NCI-H345 treated with DMSO at 0.1 percent for 48 hours (cell line): Measurements from ENCODE around the gene OXT.
A peak's percentile ranks its signal among the peaks of the same experiment; 100 is the strongest.
"Not testable (repeated sequence)": the region's sequence is repeated elsewhere in the genome, so short reads cannot be mapped to it uniquely, and the experiment has no call there.

ENCODE experiments used
- DNase-seq: peaks from one replicate; lab custom pipeline; 2025; ENCODE audit not compliant: unreplicated experiment; lab: John Stamatoyannopoulos, UW

Gene OXT

DNA sequence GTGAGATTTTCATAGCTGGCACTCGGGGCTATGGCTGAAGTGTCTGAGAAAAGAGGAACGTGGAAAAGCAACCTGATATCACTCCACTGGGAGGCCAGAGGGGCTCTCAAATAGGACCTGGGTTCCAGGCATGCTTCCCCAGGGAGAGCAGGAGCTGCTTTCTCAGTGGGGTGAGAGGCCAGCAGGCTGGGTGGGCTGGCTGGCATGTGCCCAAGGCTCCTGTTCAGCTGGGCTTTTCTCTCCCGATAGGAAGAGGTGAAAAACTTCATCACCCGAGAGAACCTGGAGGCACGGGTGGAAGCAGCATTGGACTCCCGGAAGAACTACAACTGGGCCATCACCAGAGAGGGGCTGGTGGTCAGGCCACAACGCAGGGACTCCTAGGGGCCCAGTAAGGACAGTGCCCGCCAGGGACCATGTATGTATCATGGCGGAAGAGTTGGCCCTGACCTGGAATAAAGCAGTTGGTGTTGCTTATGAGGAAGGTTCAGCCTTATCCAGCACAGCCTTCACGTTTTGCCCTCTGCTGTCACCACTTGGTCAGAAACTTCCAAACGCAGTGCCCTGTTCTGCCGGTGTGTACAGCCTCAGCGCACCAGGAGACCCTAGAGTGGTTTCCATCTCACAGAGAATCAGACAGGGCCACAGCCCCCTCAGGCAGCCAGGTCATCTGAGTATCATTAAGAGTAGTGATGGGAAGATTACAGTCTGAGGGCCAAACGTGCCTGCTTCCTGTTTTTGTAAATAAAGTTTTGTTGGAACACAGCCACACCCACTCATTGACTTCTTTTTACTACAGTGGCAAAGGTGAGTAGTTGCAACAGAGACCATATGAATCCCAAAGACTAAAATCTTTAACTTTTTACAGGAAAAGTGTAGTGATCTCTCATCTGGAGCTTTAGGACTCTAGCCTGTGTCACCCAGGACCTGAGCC, 23.7 kb upstream of the OXT start:
- no peak for DNase-seq

DNA sequence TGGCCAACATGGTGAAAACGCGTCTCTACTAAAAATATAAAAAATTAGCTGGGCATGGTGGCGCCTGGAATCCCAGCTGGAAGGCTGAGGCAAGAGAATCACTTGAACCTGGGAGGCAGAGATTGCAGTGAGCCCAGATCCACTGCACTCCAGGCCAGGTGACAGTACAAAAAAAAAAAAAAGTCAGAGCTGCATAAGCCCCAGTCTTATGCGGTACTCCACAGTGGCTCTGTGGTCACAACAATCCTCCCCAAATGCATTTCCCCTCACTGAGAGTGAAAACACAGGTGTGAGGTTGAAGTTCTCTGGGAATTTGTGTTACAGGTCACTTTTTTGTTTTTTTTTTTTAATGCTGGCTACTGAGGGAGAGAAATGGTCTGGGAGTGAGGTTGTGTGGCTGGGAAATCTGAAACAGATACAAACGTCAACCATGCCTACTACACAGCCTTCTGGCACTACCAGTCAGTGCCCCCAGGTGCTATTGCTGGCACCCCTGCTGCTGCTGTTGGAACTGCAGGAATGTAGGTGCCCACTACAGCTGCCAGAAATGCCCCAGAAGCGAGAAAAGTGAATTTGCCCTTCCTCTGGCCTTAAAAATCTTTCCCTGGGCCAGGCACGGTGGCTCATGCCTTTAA, 19.9 kb upstream of the OXT start:
- DNase-seq, result no peak

DNA sequence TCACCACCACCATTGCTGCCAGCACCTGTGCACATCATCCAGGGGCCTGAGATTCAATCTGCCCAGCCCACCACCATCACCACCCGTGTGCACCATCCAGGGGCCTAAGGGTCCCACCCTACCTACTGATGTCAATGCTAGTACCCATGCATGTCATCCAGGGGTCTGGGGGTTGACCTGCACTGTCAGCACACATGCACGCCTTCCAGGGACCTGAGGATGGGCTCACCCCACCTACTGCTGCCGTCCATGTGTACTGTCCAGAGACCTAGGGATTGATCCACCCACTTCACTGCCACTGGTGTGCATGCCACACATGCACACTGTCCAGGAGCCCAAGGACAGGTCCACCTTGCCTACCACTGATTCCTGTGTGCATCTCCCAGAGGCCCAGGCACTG, 11.9 kb upstream of the OXT start:
- DNase-seq, result no peak

DNA sequence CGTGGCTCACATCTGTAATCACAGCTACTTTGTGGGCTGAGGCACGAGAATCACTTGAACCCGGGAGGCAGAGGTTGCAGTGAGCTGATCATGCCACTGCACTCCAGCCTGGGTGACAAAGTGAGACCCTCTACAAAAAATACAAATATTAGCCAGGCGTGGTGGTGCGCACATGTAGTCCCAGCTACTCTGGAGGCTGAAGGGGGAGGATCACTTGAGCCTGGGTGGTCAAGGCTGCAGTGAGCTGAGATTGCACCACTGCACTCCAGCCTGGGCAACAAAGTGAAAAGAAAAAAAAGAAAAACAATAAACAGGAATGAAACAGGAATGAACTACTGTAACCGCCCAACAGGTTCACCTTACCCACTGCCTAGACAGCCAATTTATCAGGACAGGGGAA, 7.3 kb upstream of the OXT start:
- DNase-seq, result not testable (repeated sequence)

DNA sequence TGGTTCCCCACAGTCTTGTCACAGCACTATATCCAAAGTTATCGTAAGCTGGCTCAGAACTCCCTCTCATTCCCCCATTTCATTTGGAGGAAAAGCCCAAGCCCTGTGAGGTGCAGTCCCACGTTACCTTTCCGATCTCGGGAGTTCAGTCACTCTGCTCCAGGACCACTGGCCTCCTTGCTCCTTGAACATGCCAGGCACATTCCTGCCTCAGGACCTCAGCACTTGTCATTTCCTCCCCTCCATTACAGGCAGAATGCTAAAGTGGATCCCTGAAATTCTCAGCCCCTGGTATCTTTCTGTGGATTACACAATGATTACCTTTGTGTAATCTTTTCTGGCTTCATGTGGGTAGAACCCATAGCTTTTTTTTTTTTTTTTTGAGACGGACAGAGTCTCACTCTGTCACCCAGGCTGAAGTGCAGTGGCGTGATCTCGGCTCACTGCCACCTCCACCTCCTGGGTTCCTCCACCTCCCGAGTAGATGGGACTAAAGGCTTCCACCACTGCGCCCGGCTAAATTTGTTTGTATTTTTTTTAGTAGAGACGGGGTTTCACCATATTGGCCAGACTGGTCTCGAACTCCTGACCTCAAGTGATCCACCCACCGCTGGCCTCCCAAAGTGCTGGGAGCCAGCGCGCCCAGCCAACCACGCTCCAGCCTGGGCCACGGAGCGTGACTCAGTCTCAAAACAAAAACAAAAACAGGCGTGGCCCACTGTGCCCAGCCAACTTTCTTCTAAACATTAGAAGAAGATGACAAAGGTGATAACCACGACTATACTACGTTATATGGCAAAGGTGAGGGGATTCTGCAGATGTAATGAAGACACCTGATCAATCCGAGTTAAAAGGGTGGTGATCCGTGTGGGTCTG, 4.0 kb upstream of the OXT start:
- DNase-seq, result no peak

DNA sequence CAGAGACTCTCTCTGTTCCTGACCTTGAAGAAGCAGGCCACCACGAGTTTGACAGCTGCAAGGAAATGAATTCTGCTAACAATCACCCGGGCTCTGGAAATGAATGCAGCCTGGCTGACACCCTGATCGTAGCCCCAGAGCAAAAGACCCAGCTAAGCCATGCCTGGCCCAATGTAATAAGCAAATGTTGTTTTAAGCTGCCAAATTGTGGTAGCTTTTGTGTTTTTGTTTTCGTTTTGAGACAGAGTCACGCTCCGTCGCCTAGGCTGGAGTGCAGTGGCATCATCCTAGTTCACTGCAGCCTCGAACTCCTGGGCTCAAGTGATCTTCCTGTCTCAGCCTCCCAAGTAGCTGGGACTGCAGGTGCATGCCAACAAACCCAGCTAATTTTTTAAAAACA, 3.3 kb upstream of the OXT start:
- no peak for DNase-seq

DNA sequence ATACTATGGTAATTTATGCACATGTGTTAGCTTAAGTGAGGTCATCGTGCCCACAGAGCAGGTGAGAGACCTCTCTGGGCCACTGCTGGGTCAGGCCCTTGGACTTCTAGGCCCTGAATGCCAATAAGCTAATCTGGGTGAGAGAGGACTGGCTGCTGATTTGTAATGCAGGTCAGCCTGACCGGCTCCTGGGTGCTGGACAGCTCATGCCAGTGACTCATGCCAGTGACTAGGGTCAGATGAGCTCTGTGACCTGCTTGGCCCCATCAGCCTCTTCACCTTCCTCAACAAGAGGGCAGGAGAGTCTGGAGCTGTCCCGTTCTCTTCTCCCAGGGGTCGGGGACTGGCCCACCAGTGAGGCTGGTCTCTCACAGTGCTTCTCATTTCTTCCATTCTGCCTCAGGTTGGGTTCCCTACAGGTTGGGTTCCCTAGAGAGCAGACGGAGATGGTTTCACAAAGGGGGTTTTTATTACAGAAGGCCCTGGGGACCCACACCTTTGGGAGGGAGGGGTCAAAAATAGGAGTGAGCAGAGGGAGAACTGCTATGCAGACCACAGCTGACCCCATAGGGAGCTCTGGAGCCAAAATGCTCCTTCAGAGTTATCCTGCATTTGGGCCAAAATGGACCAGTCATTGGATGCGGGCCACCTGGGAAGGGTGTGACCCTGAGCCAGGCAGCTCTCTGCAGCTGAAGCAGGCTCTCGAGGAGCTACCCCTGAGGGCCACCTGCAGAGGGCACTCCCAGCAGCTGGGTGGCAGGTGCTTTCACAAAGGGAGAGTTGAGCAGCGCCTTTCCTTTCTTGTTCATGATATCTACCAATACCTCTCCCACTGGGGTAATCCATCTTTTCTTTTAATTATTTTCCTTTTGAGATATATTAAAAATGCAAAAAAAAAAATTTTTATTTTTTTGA, 2.2 kb upstream of the OXT start:
- peak; percentile 88 for DNase-seq

DNA sequence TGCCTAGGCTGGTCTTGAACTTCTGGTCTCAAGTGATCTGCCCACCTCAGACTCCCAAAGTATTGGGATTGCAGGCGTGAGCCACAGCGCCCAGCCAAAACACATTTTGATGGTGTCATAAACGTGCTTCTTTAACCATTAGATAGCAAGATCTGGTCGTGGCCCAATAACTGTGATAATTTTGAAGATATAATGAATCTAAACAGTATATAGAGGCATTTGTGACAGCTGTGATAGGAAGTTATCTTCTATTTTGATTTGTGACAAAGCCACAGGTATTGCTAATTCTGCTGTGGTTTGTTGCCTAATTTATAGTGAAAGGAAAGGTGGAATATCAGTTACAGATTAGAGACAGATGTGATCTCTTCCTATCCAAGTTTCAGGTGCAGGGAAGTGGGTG, 695 bp upstream of the OXT start:
- DNase-seq, result no peak

DNA sequence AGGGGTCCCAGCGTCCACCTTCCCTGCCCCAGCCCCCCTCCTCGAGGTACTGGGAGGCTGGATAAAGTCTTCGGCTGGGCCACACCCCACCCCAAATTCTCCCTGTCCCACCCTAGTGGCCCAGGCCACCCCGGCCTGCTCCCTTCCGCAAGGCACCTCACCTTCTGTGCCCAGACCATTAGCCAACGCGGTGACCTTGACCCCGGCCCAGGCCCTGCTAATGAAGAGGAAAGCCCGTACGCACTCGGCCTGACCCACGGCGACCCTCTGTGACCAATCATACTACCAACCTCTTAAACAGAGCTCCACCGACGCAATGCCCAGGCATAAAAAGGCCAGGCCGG, 182 bp upstream of the OXT start:
- no peak for DNase-seq

DNA sequence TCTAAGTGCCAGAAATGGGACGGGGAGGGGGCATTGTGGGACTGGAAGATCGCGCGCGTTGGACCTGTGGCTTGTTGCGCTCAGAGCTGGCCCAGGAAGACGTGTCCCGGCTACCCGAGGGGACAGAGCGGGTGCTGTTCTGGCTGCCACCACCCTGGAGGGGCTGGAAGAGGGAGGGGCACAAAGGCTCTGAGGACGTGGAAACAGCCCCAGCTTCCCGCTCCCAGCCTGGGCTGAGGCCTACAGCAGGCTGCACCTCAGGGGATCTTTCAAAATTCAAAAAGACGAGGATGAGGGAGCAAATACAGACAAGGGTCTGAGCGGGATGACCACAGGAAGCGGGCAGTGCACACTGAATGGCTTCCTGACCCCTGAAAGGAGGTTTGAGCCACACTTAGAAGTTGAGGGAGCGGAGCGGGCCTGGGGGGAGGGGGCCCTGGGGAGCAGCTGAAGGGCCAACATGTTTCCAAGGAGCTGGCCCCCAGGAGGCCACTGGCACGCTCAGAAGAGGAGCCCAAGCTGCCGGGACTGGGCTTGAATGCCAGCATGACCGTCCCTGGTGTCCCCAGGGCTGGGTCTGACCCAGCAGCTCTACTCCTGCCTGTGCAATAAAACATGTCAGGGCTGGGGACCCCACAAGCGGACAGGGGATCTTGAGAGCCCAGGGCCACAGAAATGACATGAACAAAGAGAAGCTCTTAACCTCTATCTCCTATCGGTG, 1.3 kb downstream of the OXT start:
- DNase-seq, result no peak

DNA sequence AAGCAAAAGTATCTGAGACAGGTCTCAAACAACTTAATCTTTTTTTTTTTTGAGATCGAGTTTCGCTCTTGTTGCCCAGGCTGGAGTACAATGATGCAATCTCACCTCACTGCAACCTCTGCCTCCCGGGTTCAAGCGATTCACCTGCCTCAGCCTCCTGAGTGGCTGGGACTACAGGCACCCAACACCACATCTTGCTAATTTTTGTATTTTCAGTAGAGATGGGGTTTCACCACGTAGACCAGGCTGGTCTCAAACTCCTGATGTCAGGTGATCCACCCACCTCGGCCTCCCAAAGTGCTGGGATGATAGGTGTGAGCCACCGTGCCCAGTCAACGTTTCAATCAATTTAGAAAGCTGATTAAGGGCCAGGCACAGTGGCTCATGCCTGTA, 1.8 kb downstream of the OXT start:
- DNase-seq, result not testable (repeated sequence)

DNA sequence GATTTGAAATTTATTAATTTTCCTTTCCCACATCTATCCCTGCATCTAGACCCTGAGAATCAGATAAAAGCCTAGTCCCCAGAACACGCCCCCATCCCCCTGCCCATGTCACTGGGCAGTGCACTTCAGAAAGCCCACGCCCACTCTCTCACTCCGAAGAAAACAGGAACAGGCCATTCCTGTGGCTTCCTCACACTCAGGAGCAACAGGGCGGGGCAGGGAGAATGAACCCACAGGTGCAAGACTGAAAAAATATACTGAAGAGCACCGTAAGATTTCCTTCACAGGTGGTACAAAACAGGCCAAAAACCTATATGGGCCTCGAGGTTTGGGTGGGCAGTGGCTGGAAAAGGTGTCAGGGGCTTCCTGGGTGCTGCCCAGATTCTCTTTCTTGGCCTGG, 3.4 kb downstream of the OXT start:
- DNase-seq, result no peak

DNA sequence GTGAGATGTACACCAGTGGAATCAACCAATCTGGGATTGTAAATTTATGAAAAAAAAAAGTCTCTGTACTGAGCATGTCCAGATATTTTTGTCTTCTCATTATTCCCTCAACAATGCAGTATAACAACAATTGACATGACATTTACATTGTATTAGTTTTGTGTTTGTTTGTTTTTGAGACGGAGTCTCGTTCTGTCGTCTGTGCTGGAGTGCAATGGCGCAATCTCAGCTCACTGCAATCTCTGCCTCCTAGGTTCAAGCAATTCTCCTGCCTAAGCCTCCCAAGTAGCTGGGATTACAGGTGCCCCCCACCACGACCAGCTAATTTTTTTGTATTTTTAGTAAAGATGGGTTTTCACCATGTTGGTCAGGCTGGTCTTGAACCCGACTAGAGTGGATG, 3.9 kb downstream of the OXT start:
- not testable (repeated sequence) for DNase-seq

DNA sequence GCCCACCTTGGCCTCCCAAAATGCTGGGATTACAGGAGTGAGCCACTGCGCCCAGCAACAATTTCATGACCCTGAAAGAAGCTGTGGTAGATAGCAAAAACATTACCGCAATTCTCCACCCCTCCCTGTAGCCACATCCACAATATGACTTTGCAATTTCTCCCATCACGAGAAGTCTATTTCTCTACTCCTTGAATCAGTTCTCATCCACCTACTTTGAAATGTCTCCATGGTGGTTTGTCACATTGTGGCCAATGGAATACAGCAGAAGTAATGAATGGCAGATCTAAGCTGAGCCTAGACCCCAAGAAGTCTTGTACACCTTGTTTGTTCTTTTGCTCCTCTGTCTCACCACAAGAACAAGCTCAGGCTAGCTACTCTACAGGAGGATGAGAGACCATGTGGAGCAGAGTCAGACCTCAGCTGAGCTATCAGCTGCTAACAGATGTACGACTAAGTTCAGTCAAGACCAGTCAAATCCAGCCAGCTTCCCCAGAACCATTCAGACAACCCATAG, 6.3 kb downstream of the OXT start:
- DNase-seq, result no peak

DNA sequence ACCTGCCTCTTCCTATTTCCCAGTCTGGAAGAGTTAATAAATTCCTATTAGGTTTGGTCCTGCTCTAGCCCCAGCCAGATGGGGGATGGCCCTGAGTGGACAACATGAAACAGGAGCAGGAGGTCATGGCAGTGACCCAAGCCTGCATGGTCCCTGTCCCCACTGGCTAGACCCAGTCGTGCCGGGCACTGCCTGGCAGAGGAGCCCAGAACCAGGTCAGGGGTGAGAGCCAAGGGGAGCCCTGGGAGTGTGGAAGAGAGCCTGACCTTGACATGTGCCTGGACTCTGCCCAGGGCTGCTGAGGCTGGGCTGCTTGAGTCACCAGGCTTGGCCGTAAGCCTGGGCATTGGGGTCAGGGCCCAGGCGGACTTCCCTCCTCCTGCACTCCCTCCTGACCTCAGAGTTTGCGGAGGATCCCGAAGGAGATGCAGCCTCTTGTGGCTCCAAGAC, 9.5 kb downstream of the OXT start:
- DNase-seq, result no peak

DNA sequence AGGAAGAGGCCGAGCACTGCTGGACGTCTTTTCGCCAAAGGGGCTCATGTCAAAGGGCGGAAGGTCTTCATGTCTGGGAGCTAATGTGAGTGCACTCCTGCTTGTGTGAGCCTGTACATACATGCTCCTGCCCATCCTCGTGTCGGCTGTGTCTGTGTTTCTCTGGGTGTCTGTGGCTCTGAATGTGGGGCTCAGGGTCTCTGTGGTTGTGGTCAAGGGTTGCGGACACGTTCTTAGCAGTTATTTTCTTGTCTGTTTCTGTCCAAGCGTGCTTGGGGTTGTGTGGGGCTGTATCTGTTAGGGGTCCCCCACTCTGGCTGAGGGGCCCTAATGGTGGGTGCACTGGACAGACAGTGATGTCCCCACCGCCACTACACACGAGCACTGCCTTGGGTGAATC, 10.2 kb downstream of the OXT start:
- no peak for DNase-seq

DNA sequence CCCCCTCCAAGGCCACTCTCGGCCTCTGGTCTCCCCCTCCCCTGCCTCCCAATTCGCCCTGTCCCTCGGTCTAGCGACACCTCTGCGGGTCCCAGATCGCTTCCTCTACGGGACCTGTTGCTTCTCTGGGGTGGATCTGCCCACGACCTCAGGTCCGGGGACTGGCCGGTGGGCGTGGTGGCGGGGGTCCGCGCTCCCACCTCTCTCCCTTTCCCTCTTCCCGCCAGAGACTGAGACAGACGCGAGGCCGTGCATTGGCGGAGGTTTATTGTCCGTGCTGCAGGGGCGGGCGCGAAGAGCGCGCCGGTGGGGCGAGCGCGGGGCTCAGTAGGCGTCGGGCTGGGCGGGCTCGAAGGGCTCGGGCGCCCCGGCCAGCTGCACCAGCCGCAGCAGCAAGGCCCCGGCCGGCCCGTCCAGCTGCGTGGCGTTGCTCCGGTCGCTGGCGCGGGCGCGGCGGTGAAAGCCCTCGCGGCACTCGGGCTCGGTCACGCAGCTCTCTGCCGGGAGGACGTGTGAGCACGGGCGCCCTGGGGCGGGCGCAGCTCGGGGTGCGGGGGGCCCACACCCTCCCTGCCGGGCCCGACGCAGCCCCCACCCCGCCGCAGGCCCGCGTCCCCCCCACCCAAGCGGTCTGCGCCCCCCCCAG, 11.0 kb downstream of the OXT start:
- no peak for DNase-seq

DNA sequence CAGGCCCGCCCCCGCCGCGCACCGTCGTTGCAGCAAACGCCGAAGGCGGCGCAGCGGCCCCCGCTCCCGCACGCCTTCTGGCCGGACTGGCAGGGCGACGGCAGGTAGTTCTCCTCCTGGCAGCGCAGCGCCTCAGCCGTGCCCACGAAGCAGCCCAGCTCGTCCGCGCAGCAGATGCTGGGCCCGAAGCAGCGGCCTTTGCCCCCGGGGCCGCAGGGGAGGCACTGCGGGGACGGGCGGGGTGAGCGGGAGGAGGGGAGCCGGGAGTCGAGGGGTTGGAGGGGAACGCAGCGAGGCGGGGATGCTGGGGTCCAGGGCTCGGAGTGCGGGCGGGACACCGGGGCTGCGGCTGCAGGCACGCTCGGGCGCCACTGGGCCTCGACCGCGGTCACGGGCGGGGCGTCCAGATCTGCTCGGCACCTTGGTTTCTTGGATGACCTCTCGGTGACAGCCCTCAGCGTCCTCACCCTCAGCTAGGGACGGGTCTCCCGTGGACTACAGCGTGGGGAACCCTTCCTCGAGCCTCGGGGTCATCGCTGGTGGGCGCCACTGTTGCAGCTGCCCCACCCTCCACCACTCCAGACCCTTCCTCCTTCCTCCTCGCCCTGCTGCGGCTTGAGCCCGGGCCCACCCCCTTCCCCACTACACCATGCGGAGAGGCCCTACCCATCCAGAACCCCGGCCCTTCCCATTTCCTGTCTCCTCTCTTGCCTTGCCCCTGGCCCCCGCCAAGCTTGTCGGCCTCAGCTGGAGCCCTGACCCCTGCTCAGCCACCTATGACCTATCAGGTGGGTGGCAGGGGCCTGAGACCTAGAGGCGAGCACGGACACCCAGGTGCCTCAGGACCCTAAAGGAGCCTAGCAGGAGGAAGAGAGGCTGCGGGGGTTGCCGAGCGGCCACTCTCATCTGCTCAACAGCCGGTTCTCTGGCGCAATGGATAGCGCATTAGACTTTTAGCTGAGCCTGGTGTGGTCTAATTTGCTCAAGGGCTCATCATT, 11.8 kb downstream of the OXT start:
- no peak for DNase-seq
